Mucosa of gallbladder (tissue), 1 donor: Measurements from ENCODE around the gene GAL3ST2. TPM values are rescaled to one million over a fixed set of nuclear protein-coding genes. Genes with fewer than 3 reads are reported as not detected.
"Not testable (repeated sequence)": the region's sequence is repeated elsewhere in the genome, so short reads cannot be mapped to it uniquely, and the experiment has no call there.

Source experiments
- DNase-seq: peaks from one replicate; pipeline ENCODE4 v3.0.0-alpha.2; 2020; ENCODE audit warnings: low spot score
- total RNA-seq: library from RNA; stranded (reverse); gene quantifications from one replicate; pipeline ENCODE4 v1.2.1, GENCODE V29; 2021
- donor health status: DM: no; HTN: no; CAD: no.

Gene GAL3ST2
- total RNA-seq, 1 donor from 2014 or later: 26.4 TPM

- DNase-seq: peak; percentile 78
Observed at GRCh38 chr2:241808721-241809382, 32.2 kb downstream of the GAL3ST2 start, which contains the start of gene NEU4. NEU4 (plus strand) TSS chr2:241809193; CDS start chr2:241814485, 5,292 bp downstream.

GRCh38 chr2:241809383-241810306, 33.0 kb downstream of the GAL3ST2 start:
- no peak for DNase-seq

GRCh38 chr2:241810307-241811200, 33.9 kb downstream of the GAL3ST2 start:
- DNase-seq: no peak

GRCh38 chr2:241811201-241811951, 34.8 kb downstream of the GAL3ST2 start:
- no peak for DNase-seq

- no peak for DNase-seq
Observed at GRCh38 chr2:241811952-241812729, 35.5 kb downstream of the GAL3ST2 start.

GRCh38 chr2:241812730-241813643, 36.4 kb downstream of the GAL3ST2 start:
- DNase-seq: no peak

GRCh38 chr2:241813644-241814392, 37.2 kb downstream of the GAL3ST2 start:
- DNase-seq: no peak

- DNase-seq: no peak
Observed at GRCh38 chr2:241814393-241814642, 37.7 kb downstream of the GAL3ST2 start.

GRCh38 chr2:241814643-241815476, 38.2 kb downstream of the GAL3ST2 start:
- DNase-seq: no peak

- no peak for DNase-seq
Observed at GRCh38 chr2:241815477-241816430, 39.1 kb downstream of the GAL3ST2 start.

- no peak for DNase-seq
Observed at GRCh38 chr2:241816431-241817121, 40.0 kb downstream of the GAL3ST2 start.

GRCh38 chr2:241817126-241817820, 40.7 kb downstream of the GAL3ST2 start:
- DNase-seq: no peak

GRCh38 chr2:241817821-241818215, 41.2 kb downstream of the GAL3ST2 start:
- not testable (repeated sequence) for DNase-seq

- DNase-seq: no peak
Observed at GRCh38 chr2:241818229-241818942, 41.8 kb downstream of the GAL3ST2 start.

GRCh38 chr2:241818943-241819270, 42.3 kb downstream of the GAL3ST2 start:
- no peak for DNase-seq
